GM23248 (cell line): ENCODE data around the gene COL4A4.

ENCODE experiments used
- EZH2 ChIP-seq: fragments of 200-600 bp; sonication (generic); IDR thresholded peaks from 2 replicates; pipeline ENCODE4 v1.6.1; 2018; ENCODE audit warnings: antibody characterized with exemption, mild to moderate bottlenecking; ENCODE audit not compliant: insufficient read depth, poor library complexity, severe bottlenecking
- EZH2phosphoT487 ChIP-seq: fragments of 200-600 bp; sonication (generic); IDR thresholded peaks from 2 replicates; pipeline ENCODE4 v1.6.1; 2018; ENCODE audit warnings: antibody characterized with exemption, moderate library complexity, mild to moderate bottlenecking, low read depth; ENCODE audit not compliant: insufficient read depth

- TF ChIP-seq EZH2phosphoT487: no peak
- no peak for TF ChIP-seq EZH2
Measured at GRCh38 chr2:227022608-227023007, 141.4 kb downstream of the COL4A4 start.
